Hippocampal formation (tissue), 2 donors: ENCODE measurements around the gene PPFIA3.

Source experiments
- DNase-seq, 2 donors: peaks; one replicate each; lab custom pipeline; 2025; lab: John Stamatoyannopoulos, UW

Gene PPFIA3

GRCh38 chr19:49119411-49120324, at the start of gene PPFIA3:
PPFIA3 (plus strand) TSS chr19:49119544; CDS start chr19:49127874, 8,330 bp downstream.
- peak in 1 of 2 donors; percentile 27 for DNase-seq

- DNase-seq: no peak
Measured at GRCh38 chr19:49070416-49070815, 48.9 kb upstream of the PPFIA3 start.

- DNase-seq: no peak
Measured at GRCh38 chr19:49071860-49072547, 47.3 kb upstream of the PPFIA3 start.

GRCh38 chr19:49073514-49074378, 45.6 kb upstream of the PPFIA3 start:
- DNase-seq: no peak

GRCh38 chr19:49074869-49075268, 44.5 kb upstream of the PPFIA3 start:
- DNase-seq: peak in 1 of 2 donors; percentile 21

GRCh38 chr19:49080392-49080791, 39.0 kb upstream of the PPFIA3 start:
- no peak for DNase-seq

- DNase-seq: no peak
Measured at GRCh38 chr19:49081273-49081672, 38.1 kb upstream of the PPFIA3 start.

GRCh38 chr19:49084206-49085019, 34.9 kb upstream of the PPFIA3 start:
- DNase-seq: no peak

- DNase-seq: peak; percentile 96 to 97
Measured at GRCh38 chr19:49085020-49085867, 34.1 kb upstream of the PPFIA3 start, which contains the start of gene SNRNP70. SNRNP70 (plus strand) TSS chr19:49085451; CDS start chr19:49086415, 964 bp downstream.

GRCh38 chr19:49085868-49086232, 33.5 kb upstream of the PPFIA3 start:
- no peak for DNase-seq

- no peak for DNase-seq
Measured at GRCh38 chr19:49086296-49086695, 33.0 kb upstream of the PPFIA3 start.

- no peak for DNase-seq
Measured at GRCh38 chr19:49091391-49092038, 27.8 kb upstream of the PPFIA3 start.

- DNase-seq: no peak
Measured at GRCh38 chr19:49092686-49093085, 26.7 kb upstream of the PPFIA3 start.

GRCh38 chr19:49094505-49095482, 24.6 kb upstream of the PPFIA3 start:
- peak; percentile 21 to 54 for DNase-seq

GRCh38 chr19:49097453-49098288, 21.7 kb upstream of the PPFIA3 start:
- DNase-seq: peak in 1 of 2 donors; percentile 42

- DNase-seq: no peak
Measured at GRCh38 chr19:49098795-49099194, 20.5 kb upstream of the PPFIA3 start.

GRCh38 chr19:49101160-49101559, 18.2 kb upstream of the PPFIA3 start:
- no peak for DNase-seq
